Measurements from ENCODE around the gene GABRG2.

GABRG2 gene

GRCh38 chr5:162187371-162187770 is 119.8 kb downstream of the GABRG2 start:
- intact Hi-C loops (cut with DNase I), result no loop called here
- DNase-seq, result no peak

GRCh38 chr5:162189719-162190118 is 122.1 kb downstream of the GABRG2 start:
- DNase-seq, result no peak
- intact Hi-C loops (cut with DNase I), result no loop called here

GRCh38 chr5:162193012-162193411 is 125.4 kb downstream of the GABRG2 start:
- intact Hi-C loops (cut with DNase I), result no loop called here
- DNase-seq, result no peak

- intact Hi-C loops (cut with DNase I), result no loop called here
- no peak for DNase-seq
Measured at GRCh38 chr5:162196351-162196750, 128.8 kb downstream of the GABRG2 start.

DNA sequence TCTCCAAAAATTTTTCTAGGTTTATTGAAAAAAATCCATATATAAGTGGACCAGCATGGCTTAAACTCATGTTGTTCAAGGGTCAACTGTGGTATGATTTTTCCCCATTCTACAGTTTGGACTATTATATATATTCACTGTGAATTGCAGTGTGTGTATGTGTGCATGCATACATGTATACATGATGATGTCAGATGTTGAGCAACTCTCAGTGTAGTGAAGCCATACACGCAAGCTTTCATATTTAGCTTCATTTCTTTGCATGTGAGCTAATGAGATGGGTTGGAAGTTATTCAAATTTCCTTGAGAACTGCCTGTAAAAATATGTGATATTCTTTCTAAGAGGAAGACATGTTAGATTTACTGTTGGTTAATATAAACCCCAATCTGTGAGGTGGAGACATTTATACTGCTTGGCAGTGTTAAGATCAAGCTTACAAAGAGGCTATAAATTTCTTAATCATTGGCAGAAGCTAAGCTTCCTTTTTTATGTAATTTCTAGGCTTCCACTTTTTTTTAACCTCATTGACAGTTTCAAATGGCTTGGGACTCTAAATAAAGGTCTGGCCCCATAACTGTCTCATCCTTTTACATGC is 134.8 kb downstream of the GABRG2 start:
- no peak for DNase-seq
- intact Hi-C loops (cut with DNase I), result loop anchor here (10.0 kb wide), 1 partner anchor 1202 kb away; no protein-coding TSS in a partner anchor

All from posterior cingulate gyrus (tissue), 11 donors.